IMR-90 (cell line): ENCODE measurements around the gene ZNF750. TPM values are rescaled to one million over a fixed set of nuclear protein-coding genes. Genes with fewer than 3 reads are reported as not detected.

Experiments
- ATAC-seq: fragments of 200-7000 bp; cut with Tn5 transposase; 2 replicates; pipeline ENCODE4 v1.9.1; 2020; ENCODE audit warnings: low read depth, mild to moderate bottlenecking, moderate library complexity
- BruUV-seq: library from RNA; stranded (reverse); fragments of 400-500 nt; replicated peaks from 2 replicates; lab custom pipeline; 2021; lab: Mats Ljungman, UMichigan
- CTCF ChIA-PET: fragments of 300-600 bp; formaldehyde crosslinking; extraction: SDS; loops from one replicate; lab custom pipeline; 2021; ENCODE audit warnings: antibody characterized with exemption; lab: Yijun Ruan, JAX
- POLR2A ChIA-PET: fragments of 300-600 bp; sonication (Branson Sonifier 250); formaldehyde crosslinking; loops from one replicate; lab custom pipeline; 2022; ENCODE audit warnings: antibody characterized with exemption; ENCODE audit not compliant: unreplicated experiment; lab: Charles Lee
- DNase-seq: peaks from one replicate; pipeline ENCODE4 v3.0.0; 2013
- H2AFZ ChIP-seq: replicated peaks from 2 replicates; pipeline ENCODE3; 2013; ENCODE audit warnings: low read length, mild to moderate bottlenecking; ENCODE audit not compliant: poor library complexity
- H2AK5ac ChIP-seq: 2 replicates; pipeline ENCODE4 v1.6.1; 2013; ENCODE audit warnings: low read depth, low read length, inconsistent platforms
- H2AK9ac ChIP-seq: replicated peaks from 2 replicates; pipeline ENCODE3; 2013; ENCODE audit warnings: mild to moderate bottlenecking, low read depth, low read length, moderate library complexity; ENCODE audit not compliant: poor library complexity
- H2BK120ac ChIP-seq: 2 replicates; pipeline ENCODE4 v1.6.1; 2013; ENCODE audit warnings: low read depth, low read length, inconsistent platforms
- H2BK15ac ChIP-seq: 3 replicates; pipeline ENCODE4 v1.6.1; 2013; ENCODE audit warnings: low read depth, low read length, inconsistent platforms
- H2BK20ac ChIP-seq: 2 replicates; pipeline ENCODE4 v1.6.1; 2013; ENCODE audit warnings: low read depth, mild to moderate bottlenecking, inconsistent platforms, low read length, moderate library complexity
- H2BK5ac ChIP-seq: 2 replicates; pipeline ENCODE4 v1.6.1; 2013; ENCODE audit warnings: mild to moderate bottlenecking, low read depth, low read length, inconsistent platforms; ENCODE audit not compliant: poor library complexity, severe bottlenecking
- H3K14ac ChIP-seq: replicated peaks from 2 replicates; pipeline ENCODE4 v1.6.1; 2013; ENCODE audit warnings: low read depth, low read length, inconsistent platforms
- H3K18ac ChIP-seq: 2 replicates; pipeline ENCODE4 v1.6.1; 2013; ENCODE audit warnings: low read depth, low read length, control low read depth
- H3K23ac ChIP-seq: 2 replicates; pipeline ENCODE4 v1.6.1; 2013; ENCODE audit warnings: low read depth, low read length, inconsistent platforms
- H3K27ac ChIP-seq: 2 replicates; pipeline ENCODE4 v1.5.1; 2013; ENCODE audit warnings: mild to moderate bottlenecking, control low read depth, low read length; ENCODE audit not compliant: insufficient read depth
- H3K27me3 ChIP-seq: 2 replicates; pipeline ENCODE4 v1.6.1; 2013; ENCODE audit warnings: low read length; ENCODE audit not compliant: control insufficient read depth, insufficient read depth
- H3K36me3 ChIP-seq: 2 replicates; pipeline ENCODE4 v1.6.1; 2013; ENCODE audit warnings: low read length, mixed read lengths; ENCODE audit not compliant: control insufficient read depth, insufficient read depth
- H3K4ac ChIP-seq: 2 replicates; pipeline ENCODE4 v1.6.1; 2013; ENCODE audit warnings: low read depth, low read length, inconsistent platforms
- H3K4me1 ChIP-seq: 2 replicates; pipeline ENCODE4 v1.6.1; 2013; ENCODE audit warnings: low read length, mixed read lengths; ENCODE audit not compliant: control insufficient read depth, insufficient read depth
- H3K4me2 ChIP-seq: 2 replicates; pipeline ENCODE4 v1.6.1; 2013; ENCODE audit warnings: low read depth, mild to moderate bottlenecking, control low read depth, low read length, moderate library complexity
- H3K4me3 ChIP-seq: 2 replicates; pipeline ENCODE4 v1.5.1; 2013; ENCODE audit warnings: low read depth, mild to moderate bottlenecking, control low read depth, low read length, moderate library complexity; ENCODE audit not compliant: insufficient read depth
- H3K56ac ChIP-seq: 2 replicates; pipeline ENCODE4 v1.6.1; 2013; ENCODE audit warnings: low read length, inconsistent platforms; ENCODE audit not compliant: insufficient read depth; ENCODE audit errors: extremely low read depth
- H3K79me1 ChIP-seq, 2 experiments: 2 replicates each; pipeline ENCODE4 v1.6.1; 2013; ENCODE audit warnings: low read length in 2 of 2, inconsistent platforms in 1 of 2, low read depth in 1 of 2
- H3K9ac ChIP-seq: 2 replicates; pipeline ENCODE4 v1.6.1; 2013; ENCODE audit warnings: low read depth, low read length, control low read depth
- H3K9me1 ChIP-seq: 2 replicates; pipeline ENCODE4 v1.6.1; 2013; ENCODE audit warnings: low read length, inconsistent platforms; ENCODE audit not compliant: insufficient read depth
- H3K9me3 ChIP-seq: 2 replicates; pipeline ENCODE4 v1.6.1; 2013; ENCODE audit warnings: low read length; ENCODE audit not compliant: control insufficient read depth, insufficient read depth
- H4K20me1 ChIP-seq: 2 replicates; pipeline ENCODE4 v1.6.1; 2013; ENCODE audit warnings: low read length, inconsistent platforms; ENCODE audit not compliant: insufficient read depth
- H4K5ac ChIP-seq: 2 replicates; pipeline ENCODE4 v1.6.1; 2013; ENCODE audit warnings: mild to moderate bottlenecking, low read depth, low read length, control low read depth
- H4K8ac ChIP-seq, 2 experiments: 2 replicates each; pipeline ENCODE4 v1.6.1; 2013; ENCODE audit warnings: low read depth in 2 of 2, low read length in 2 of 2, control low read depth in 1 of 2, inconsistent platforms in 1 of 2
- H4K91ac ChIP-seq: 2 replicates; pipeline ENCODE4 v1.6.1; 2013; ENCODE audit warnings: low read depth, low read length, inconsistent platforms; ENCODE audit not compliant: insufficient read depth
- CEBPB ChIP-seq: IDR thresholded peaks from 2 replicates; pipeline ENCODE4 v1.6.1; 2012; ENCODE audit warnings: low read depth, low read length, improper control_type of control experiment
- CHD1 ChIP-seq: IDR thresholded peaks from 2 replicates; pipeline ENCODE4 v1.6.1; 2012; ENCODE audit warnings: low read depth, low read length, improper control_type of control experiment
- FOS ChIP-seq: fragments of 150-350 bp; IDR thresholded peaks from 2 replicates; pipeline ENCODE4 v1.6.1; 2016; ENCODE audit warnings: low read depth, low read length
- POLR2A ChIP-seq: IDR thresholded peaks from 2 replicates; pipeline ENCODE4 v1.6.1; 2012; ENCODE audit warnings: mild to moderate bottlenecking, low read depth, low read length
- WGBS, 2 experiments: methylation state at CpG; one replicate each; pipeline versions ENCODE4 v1.1.5 to v1.1.7; 2013; ENCODE audit warnings: missing lambda C conversion rate in 2 of 2; ENCODE audit not compliant: insufficient read length in 1 of 2; ENCODE audit errors: extremely low coverage in 2 of 2; 5-methylcytosine and 5-hydroxymethylcytosine counted together
- dilution Hi-C: fragments of 300-500 bp; cut with HindIII; formaldehyde crosslinking; loops from one replicate; pipeline ENCODE4 v1.14.3; 2018; ENCODE audit warnings: low sequenced_read_pairs; ENCODE audit not compliant: unreplicated experiment
- in situ Hi-C: fragments of 300-500 bp; cut with MboI; formaldehyde crosslinking; loops from 3 replicates; pipeline ENCODE4 v1.14.3; 2019; ENCODE audit warnings: low sequenced_read_pairs, inconsistent platforms, mixed read lengths
- intact Hi-C: fragments of 100-400 bp; cut with micrococcal nuclease; formaldehyde crosslinking; loops from 2 replicates; pipeline ENCODE4 v1.10.0; 2022
- polyA plus RNA-seq, 3 experiments: library from polyadenylated mRNA; depleted of rRNA; stranded (reverse); fragments of >200 nt; gene quantifications; 2 replicates each; pipeline ENCODE4 v1.2.3, GENCODE V29; 2012; ENCODE audit warnings: low replicate concordance in 1 of 3
- total RNA-seq: library from RNA; depleted of rRNA; stranded (reverse); fragments of >200 nt; gene quantifications from 2 replicates; pipeline ENCODE4 v1.2.3, GENCODE V29; 2012
- TF ChIP-seq, protein P1 (sequence below): fragments of 150-350 bp; IDR thresholded peaks from 2 replicates; pipeline ENCODE4 v1.6.1; 2016; ENCODE audit warnings: low read depth, mild to moderate bottlenecking, low read length, moderate library complexity, borderline replicate concordance

The ZNF750 gene
- total and polyA plus RNA-seq, 2 of the 4 experiments (the other 2 are of a cell fraction), result not detected

DNA sequence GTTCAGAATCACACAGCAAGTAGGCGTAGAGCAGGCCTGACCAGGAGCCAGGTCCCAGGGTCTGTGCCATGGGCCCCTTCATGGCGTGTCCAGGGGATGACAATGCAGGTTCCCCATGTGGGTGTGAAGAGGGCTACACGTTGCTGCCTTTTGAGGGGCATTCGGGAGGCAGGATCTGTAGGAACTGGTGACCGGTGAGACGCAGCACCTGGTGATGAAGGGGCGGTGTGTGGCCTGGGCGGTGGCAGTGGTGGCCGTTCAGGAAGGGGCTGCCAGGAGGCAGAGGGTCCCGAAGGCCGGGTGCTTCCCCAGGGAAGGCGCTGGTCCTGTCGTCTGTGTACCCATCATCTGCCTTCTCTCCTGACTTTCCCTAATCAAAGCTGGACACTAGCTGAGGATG is 34.6 kb downstream of the ZNF750 start:
- Histone ChIP-seq H2BK15ac (no peak overlapping the region), H3K9ac (no peak overlapping the region), H4K8ac (no peak overlapping the region), H3K4ac (no peak overlapping the region), H2BK5ac (no peak overlapping the region), H4K91ac (no peak overlapping the region), H2AK5ac (no peak overlapping the region), H2BK120ac (no peak overlapping the region), H2AK9ac (no peak overlapping the region), H3K4me3 (no peak overlapping the region), H3K9me1 (no peaks in the 10 kb centered on the region), H3K56ac (no peak overlapping the region), H3K9me3 (no peaks in the 10 kb centered on the region), H3K27ac (no peak overlapping the region), H3K27me3 (no peaks in the 10 kb centered on the region), H3K14ac (no peak overlapping the region), H3K23ac (no peak overlapping the region), H4K20me1 (peaks cover 20% of the 10 kb centered on the region), H2AFZ (no peak overlapping the region), H3K36me3 (peaks cover 14% of the 10 kb centered on the region), H3K79me1 (peaks cover 5 to 36% of the 10 kb centered on the region in 2 experiments; a peak in 3 of 4 replicates), H3K4me1 (peaks cover 3% of the 10 kb centered on the region; the same call in 1 of the 2 replicates), H4K5ac (no peak overlapping the region), H3K4me2 (no peak overlapping the region), H2BK20ac (no peak overlapping the region), H3K18ac (no peak overlapping the region)
- WGBS, 2 experiments, result 84% methylated on average over 6 of the region's 13 CpGs; no CpG with 5 or more reads in 1 of the 2 experiments
- POLR2A ChIA-PET, result no interaction called here
- DNase-seq, result no peak
- in situ Hi-C loops, result no loop called here
- CTCF ChIA-PET, result no interaction called here
- TF ChIP-seq, protein P1, sequence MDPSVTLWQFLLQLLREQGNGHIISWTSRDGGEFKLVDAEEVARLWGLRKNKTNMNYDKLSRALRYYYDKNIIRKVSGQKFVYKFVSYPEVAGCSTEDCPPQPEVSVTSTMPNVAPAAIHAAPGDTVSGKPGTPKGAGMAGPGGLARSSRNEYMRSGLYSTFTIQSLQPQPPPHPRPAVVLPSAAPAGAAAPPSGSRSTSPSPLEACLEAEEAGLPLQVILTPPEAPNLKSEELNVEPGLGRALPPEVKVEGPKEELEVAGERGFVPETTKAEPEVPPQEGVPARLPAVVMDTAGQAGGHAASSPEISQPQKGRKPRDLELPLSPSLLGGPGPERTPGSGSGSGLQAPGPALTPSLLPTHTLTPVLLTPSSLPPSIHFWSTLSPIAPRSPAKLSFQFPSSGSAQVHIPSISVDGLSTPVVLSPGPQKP, result no peak
- TF ChIP-seq CEBPB, result no peak
- no peak for TF ChIP-seq FOS
- no peak for TF ChIP-seq CHD1
- TF ChIP-seq POLR2A, result no peak
- intact Hi-C loops, result no loop called here
- BruUV-seq, result no TSS peak
- no peak for ATAC-seq
- dilution Hi-C loops, result no loop called here
